K562 (cell line): ENCODE data around the gene NF1. TPM values are rescaled to one million over a fixed set of nuclear protein-coding genes. Genes with fewer than 3 reads are reported as not detected.
"Not testable (repeated sequence)": the region's sequence is repeated elsewhere in the genome, so short reads cannot be mapped to it uniquely, and the experiment has no call there.

ENCODE experiments used
- ARID1B ChIP-seq: fragments of 450-650 bp; IDR thresholded peaks from 2 replicates; pipeline ENCODE4 v1.6.1; 2016; ENCODE audit warnings: antibody characterized with exemption, mild to moderate bottlenecking, inconsistent platforms
- ATF3 ChIP-seq, 2 experiments: fragments of 450-650 bp in 1 of 2; sonication (generic) in 1 of 2; formaldehyde crosslinking in 1 of 2; IDR thresholded peaks in 1 of 2; conservative IDR thresholded peaks in 1 of 2; 2 replicates each; pipeline versions ENCODE4 v1.6.1 to v1.8.1; 2016 to 2023; ENCODE audit warnings: mild to moderate bottlenecking in 2 of 2, moderate library complexity in 2 of 2, inconsistent platforms in 1 of 2, missing genetic modification reagents in 1 of 2
- ATF7 ChIP-seq: fragments of 450-650 bp; IDR thresholded peaks from 2 replicates; pipeline ENCODE4 v1.7.1; 2014; ENCODE audit warnings: mild to moderate bottlenecking, moderate library complexity
- CBFA2T3 ChIP-seq: fragments of 450-650 bp; IDR thresholded peaks from 2 replicates; pipeline ENCODE4 v1.6.1; 2017
- DMBX1 ChIP-seq: fragments of 250-450 bp; sonication (Bioruptor Pico); IDR thresholded peaks from 2 replicates; pipeline ENCODE4 v1.8.0; 2022; ENCODE audit warnings: inconsistent platforms, mild to moderate bottlenecking, moderate library complexity, borderline replicate concordance
- FOSL1 ChIP-seq: fragments of 200-800 bp; sonication (Bioruptor generic); conservative IDR thresholded peaks from 2 replicates; pipeline ENCODE4 v1.6.1; 2016; ENCODE audit warnings: missing genetic modification characterization, missing compliant biosample characterization
- JUND ChIP-seq, 2 experiments: IDR thresholded peaks; 2 replicates in 1 of 2; 3 replicates in 1 of 2; pipeline ENCODE4 v1.6.1; 2011; ENCODE audit warnings: borderline replicate concordance in 2 of 2, low read depth in 2 of 2, low read length in 2 of 2, improper control_type of control experiment in 1 of 2, missing biosample characterization in 1 of 2, missing genetic modification characterization in 1 of 2, missing genetic modification reagents in 1 of 2
- KDM1A ChIP-seq, 2 experiments: fragments of 450-650 bp; IDR thresholded peaks; 2 replicates each; pipeline ENCODE4 v1.6.1; 2016; ENCODE audit warnings: mild to moderate bottlenecking in 2 of 2
- MEIS2 ChIP-seq: fragments of 450-650 bp; IDR thresholded peaks from 2 replicates; pipeline ENCODE4 v1.6.1; 2014; ENCODE audit warnings: mild to moderate bottlenecking; ENCODE audit not compliant: partially characterized antibody
- NFIC ChIP-seq: fragments of 450-650 bp; IDR thresholded peaks from 2 replicates; pipeline ENCODE4 v1.6.1; 2017; ENCODE audit warnings: mild to moderate bottlenecking, inconsistent platforms
- SMARCA4 ChIP-seq: fragments of 450-650 bp; IDR thresholded peaks from 2 replicates; pipeline ENCODE4 v1.6.1; 2016
- TRIM24 ChIP-seq, 2 experiments: fragments of 450-650 bp; IDR thresholded peaks; 2 replicates each; pipeline ENCODE4 v1.6.1; 2016
- ZNF121 ChIP-seq: sonication (generic); formaldehyde crosslinking; conservative IDR thresholded peaks from 2 replicates; pipeline ENCODE4 v1.8.0; 2022; ENCODE audit warnings: missing genetic modification reagents
- polyA plus RNA-seq, 8 experiments: library from polyadenylated mRNA; depleted of rRNA in 4 of 8; stranded (reverse) in 5 of 8; unstranded in 3 of 8; fragments of >200 nt; fragmentation: Nextera tagmentation in 2 of 8; fragmentation: Illumina TruSeq in 1 of 8; extraction: Ambion mirVana in 2 of 8; extraction: Trizol in 1 of 8; gene quantifications; 2 replicates each; pipeline versions ENCODE4 v1.2.1 to v1.2.3, GENCODE V29; 2011 to 2014; ENCODE audit warnings: inconsistent platforms in 1 of 8, missing spikeins in 1 of 8
- total RNA-seq, 7 experiments: library from RNA; depleted of rRNA in 6 of 7; stranded (reverse); fragments of >200 nt in 6 of 7; fragmentation: Illumina TruSeq in 2 of 7; extraction: Trizol in 2 of 7; gene quantifications; 2 replicates each; pipeline versions ENCODE4 v1.2.1 to v1.2.3, GENCODE V29; 2011 to 2021; ENCODE audit warnings: low replicate concordance in 1 of 7
- TF ChIP-seq, protein P1 (sequence below): fragments of 450-650 bp; IDR thresholded peaks from 2 replicates; pipeline ENCODE4 v1.6.1; 2016
- TF ChIP-seq, protein P2 (sequence below): fragments of 450-650 bp; IDR thresholded peaks from 2 replicates; pipeline ENCODE4 v1.6.1; 2017; ENCODE audit warnings: antibody characterized with exemption, mild to moderate bottlenecking
- TF ChIP-seq, protein P3 (sequence below), 2 experiments: fragments of 450-650 bp; conservative IDR thresholded peaks; 2 replicates each; pipeline ENCODE4 v1.6.1; 2017; ENCODE audit warnings: mild to moderate bottlenecking in 2 of 2, moderate library complexity in 2 of 2

The NF1 gene
- total and polyA plus RNA-seq, 9 of the 15 experiments (the other 6 are each of a cell fraction or from before 2014, with no cell fraction given), result 3.4 to 41.9 (median 24.3) TPM

- TF ChIP-seq NFIC (peak; percentile 37), KDM1A (IDR thresholded peaks at IDR 0.05) (peak in 1 of 2 experiments; percentile 18; a peak in 1 of 4 replicates), SMARCA4 (peak; percentile 52; the same call in 1 of the 2 replicates), MEIS2 (peak; percentile 95), DMBX1 (CRISPR knock-in tag) (0 out of 2 replicates have a peak, but pooled peaks have one; percentile 23), ZNF121 (CRISPR knock-in tag) (peak; percentile 48; the same call in 1 of the 2 replicates), TRIM24 (IDR thresholded peaks at IDR 0.05) (0 out of 4 replicates have a peak, but pooled peaks of 1 of the 2 experiments have one; percentile 15), ATF7 (peak; percentile 15; the same call in 1 of the 2 replicates), FOSL1 (tag) (peak; percentile 62), ARID1B (peak; percentile 66), ATF3 (IDR thresholded peaks at IDR 0.05) (peak; percentile 79), CBFA2T3 (peak; percentile 32), JUND (IDR thresholded peaks at IDR 0.05; ENCODE audit: borderline replicate concordance, low read depth, low read length) (peak; percentile 78; the same call in 1 of the 2 replicates), JUND (tag; IDR thresholded peaks at IDR 0.05; ENCODE audit: borderline replicate concordance, low read depth, low read length) (peak; percentile 55; the same call in 1 of the 3 replicates)
- TF ChIP-seq, protein P1, sequence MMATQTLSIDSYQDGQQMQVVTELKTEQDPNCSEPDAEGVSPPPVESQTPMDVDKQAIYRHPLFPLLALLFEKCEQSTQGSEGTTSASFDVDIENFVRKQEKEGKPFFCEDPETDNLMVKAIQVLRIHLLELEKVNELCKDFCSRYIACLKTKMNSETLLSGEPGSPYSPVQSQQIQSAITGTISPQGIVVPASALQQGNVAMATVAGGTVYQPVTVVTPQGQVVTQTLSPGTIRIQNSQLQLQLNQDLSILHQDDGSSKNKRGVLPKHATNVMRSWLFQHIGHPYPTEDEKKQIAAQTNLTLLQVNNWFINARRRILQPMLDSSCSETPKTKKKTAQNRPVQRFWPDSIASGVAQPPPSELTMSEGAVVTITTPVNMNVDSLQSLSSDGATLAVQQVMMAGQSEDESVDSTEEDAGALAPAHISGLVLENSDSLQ, result peak; percentile 71
- TF ChIP-seq, protein P2, sequence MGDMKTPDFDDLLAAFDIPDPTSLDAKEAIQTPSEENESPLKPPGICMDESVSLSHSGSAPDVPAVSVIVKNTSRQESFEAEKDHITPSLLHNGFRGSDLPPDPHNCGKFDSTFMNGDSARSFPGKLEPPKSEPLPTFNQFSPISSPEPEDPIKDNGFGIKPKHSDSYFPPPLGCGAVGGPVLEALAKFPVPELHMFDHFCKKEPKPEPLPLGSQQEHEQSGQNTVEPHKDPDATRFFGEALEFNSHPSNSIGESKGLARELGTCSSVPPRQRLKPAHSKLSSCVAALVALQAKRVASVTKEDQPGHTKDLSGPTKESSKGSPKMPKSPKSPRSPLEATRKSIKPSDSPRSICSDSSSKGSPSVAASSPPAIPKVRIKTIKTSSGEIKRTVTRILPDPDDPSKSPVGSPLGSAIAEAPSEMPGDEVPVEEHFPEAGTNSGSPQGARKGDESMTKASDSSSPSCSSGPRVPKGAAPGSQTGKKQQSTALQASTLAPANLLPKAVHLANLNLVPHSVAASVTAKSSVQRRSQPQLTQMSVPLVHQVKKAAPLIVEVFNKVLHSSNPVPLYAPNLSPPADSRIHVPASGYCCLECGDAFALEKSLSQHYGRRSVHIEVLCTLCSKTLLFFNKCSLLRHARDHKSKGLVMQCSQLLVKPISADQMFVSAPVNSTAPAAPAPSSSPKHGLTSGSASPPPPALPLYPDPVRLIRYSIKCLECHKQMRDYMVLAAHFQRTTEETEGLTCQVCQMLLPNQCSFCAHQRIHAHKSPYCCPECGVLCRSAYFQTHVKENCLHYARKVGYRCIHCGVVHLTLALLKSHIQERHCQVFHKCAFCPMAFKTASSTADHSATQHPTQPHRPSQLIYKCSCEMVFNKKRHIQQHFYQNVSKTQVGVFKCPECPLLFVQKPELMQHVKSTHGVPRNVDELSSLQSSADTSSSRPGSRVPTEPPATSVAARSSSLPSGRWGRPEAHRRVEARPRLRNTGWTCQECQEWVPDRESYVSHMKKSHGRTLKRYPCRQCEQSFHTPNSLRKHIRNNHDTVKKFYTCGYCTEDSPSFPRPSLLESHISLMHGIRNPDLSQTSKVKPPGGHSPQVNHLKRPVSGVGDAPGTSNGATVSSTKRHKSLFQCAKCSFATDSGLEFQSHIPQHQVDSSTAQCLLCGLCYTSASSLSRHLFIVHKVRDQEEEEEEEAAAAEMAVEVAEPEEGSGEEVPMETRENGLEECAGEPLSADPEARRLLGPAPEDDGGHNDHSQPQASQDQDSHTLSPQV, result 0 out of 2 replicates have a peak, but pooled peaks have one; percentile 35
- TF ChIP-seq, protein P3, sequence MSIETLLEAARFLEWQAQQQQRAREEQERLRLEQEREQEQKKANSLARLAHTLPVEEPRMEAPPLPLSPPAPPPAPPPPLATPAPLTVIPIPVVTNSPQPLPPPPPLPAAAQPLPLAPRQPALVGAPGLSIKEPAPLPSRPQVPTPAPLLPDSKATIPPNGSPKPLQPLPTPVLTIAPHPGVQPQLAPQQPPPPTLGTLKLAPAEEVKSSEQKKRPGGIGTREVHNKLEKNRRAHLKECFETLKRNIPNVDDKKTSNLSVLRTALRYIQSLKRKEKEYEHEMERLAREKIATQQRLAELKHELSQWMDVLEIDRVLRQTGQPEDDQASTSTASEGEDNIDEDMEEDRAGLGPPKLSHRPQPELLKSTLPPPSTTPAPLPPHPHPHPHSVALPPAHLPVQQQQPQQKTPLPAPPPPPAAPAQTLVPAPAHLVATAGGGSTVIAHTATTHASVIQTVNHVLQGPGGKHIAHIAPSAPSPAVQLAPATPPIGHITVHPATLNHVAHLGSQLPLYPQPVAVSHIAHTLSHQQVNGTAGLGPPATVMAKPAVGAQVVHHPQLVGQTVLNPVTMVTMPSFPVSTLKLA (conservative IDR thresholded peaks at IDR 0.05), result 0 out of 4 replicates have a peak, but pooled peaks of 1 of the 2 experiments have one; percentile 25
- not testable (repeated sequence) for TF ChIP-seq ATF3 (CRISPR knock-in tag; conservative IDR thresholded peaks at IDR 0.05)
Measured at GRCh38 chr17:31113368-31113767, 18.6 kb downstream of the NF1 start (continued).
